Keratinocyte (primary cell): Measurements from ENCODE around the gene UGT1A4.

Experiments
- CTCF ChIP-seq, 3 experiments: IDR thresholded peaks in 1 of 3; conservative IDR thresholded peaks in 1 of 3; optimal IDR thresholded peaks in 1 of 3; 2 replicates in 2 of 3; 3 replicates in 1 of 3; pipeline versions ENCODE3 to v1.5.1; 2011; ENCODE audit warnings: low read length in 3 of 3, mild to moderate bottlenecking in 3 of 3, moderate library complexity in 2 of 3, control low read depth in 1 of 3, inconsistent platforms in 1 of 3; ENCODE audit not compliant: insufficient read depth in 2 of 3; ENCODE audit errors: extremely low read depth in 1 of 3
- EZH2 ChIP-seq: IDR thresholded peaks from one replicate; pipeline ENCODE4 v1.6.1; 2012; ENCODE audit warnings: inconsistent platforms, mild to moderate bottlenecking, low read length, moderate library complexity

- TF ChIP-seq CTCF (optimal IDR thresholded peaks at IDR 0.05 in 1 of 3, IDR thresholded peaks at IDR 0.05 in 1 of 3, conservative IDR thresholded peaks at IDR 0.05 in 1 of 3; ENCODE audit: extremely low read depth in 1 of 3, insufficient read depth in 2 of 3, low read length in 3 of 3) (no peak), EZH2 (no peak)
Measured at GRCh38 chr2:233813236-233814055, 94.9 kb downstream of the UGT1A4 start.
